ENCODE data around the gene SERPINA10.
"Not testable (repeated sequence)": the region's sequence is repeated elsewhere in the genome, so short reads cannot be mapped to it uniquely, and the experiment has no call there.

Gene SERPINA10

DNA sequence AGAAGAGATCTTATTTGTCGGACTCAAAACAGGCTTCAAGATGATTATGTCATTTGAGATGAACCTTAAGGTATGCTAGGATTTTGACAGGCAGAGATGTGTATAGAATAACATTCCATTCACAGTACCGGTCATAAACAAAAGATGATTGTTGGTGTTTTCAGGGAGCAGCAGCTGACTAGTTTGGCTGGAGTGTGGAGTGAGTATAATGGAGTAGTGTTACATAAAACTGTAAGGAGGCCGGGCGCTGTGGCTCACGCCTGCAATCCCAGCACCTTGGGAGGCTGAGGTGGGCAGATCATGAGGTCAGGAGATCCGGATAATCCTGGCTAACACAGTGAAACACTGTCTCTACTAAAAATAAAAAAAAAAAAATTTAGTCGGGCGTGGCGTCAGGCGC lies 23.9 kb downstream of the SERPINA10 start:
- Mint-ChIP-seq H3K4me3 (no peak overlapping the region), H3K9me3 (no peaks in the 10 kb centered on the region), H3K27me3 (ENCODE audit: low read depth, poor library complexity) (no peaks in the 10 kb centered on the region), H3K36me3 (ENCODE audit: low read depth) (no peaks in the 10 kb centered on the region), H3K4me1 (no peaks in the 10 kb centered on the region), H3K27ac (no peak overlapping the region)
- no peak for DNase-seq
- no peak for TF ChIP-seq CTCF (IDR thresholded peaks at IDR 0.05)

DNA sequence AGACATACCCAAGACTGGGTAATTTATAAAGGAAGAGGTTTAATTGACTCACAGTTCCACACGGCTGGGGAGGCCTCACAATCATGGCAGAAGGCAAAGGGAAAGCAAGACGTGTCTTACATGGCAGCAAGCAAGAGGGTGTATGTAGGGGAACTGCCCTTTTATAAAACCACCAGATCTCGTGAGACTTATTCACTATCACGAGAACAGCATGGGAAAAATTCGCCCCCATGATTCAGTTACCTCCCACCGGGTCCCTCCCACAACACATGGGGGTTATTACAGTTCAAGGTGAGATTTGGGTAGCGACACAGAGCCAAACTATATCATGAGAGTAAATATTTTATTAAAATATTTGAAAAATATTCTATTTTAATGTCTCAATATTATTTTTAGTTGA lies 24.5 kb downstream of the SERPINA10 start:
- H3K27me3 Mint-ChIP-seq (ENCODE audit: low read depth, poor library complexity): not testable (repeated sequence)

DNA sequence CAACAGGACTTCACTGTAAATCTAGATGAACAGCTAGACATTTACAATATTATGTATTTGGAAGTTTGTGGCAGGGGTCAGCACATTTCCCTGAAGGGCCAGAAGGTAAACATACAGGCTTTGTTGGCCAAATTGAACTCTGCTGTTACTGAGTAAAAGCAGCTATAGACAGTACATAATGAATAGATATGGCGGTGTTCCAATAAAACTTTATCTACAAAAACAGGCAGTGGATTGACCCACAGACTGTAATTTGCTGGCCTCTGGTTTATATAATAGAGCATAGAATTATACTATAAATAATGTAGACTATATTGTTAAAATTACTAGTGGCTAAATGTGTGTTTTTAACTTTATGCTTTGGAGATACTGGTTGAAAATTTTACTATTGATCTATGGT lies 25.7 kb downstream of the SERPINA10 start:
- H3K4me1 Mint-ChIP-seq: no peaks in the 10 kb centered on the region
- no peak overlapping the region for H3K4me3 Mint-ChIP-seq
- H3K9me3 Mint-ChIP-seq: peaks cover 16% of the 10 kb centered on the region
- no peak overlapping the region for H3K27ac Mint-ChIP-seq
- no peaks in the 10 kb centered on the region for H3K27me3 Mint-ChIP-seq (ENCODE audit: low read depth, poor library complexity)
- H3K36me3 Mint-ChIP-seq (ENCODE audit: low read depth): no peaks in the 10 kb centered on the region
- no peak for DNase-seq
- no peak for TF ChIP-seq CTCF (IDR thresholded peaks at IDR 0.05)

More for the DNA sequence above, 24.5 kb downstream of the SERPINA10 start:
- H3K4me1 Mint-ChIP-seq; H3K36me3 Mint-ChIP-seq (ENCODE audit: low read depth); H3K9me3 Mint-ChIP-seq; H3K4me3 Mint-ChIP-seq; H3K27ac Mint-ChIP-seq; DNase-seq: not testable (repeated sequence)

DNA sequence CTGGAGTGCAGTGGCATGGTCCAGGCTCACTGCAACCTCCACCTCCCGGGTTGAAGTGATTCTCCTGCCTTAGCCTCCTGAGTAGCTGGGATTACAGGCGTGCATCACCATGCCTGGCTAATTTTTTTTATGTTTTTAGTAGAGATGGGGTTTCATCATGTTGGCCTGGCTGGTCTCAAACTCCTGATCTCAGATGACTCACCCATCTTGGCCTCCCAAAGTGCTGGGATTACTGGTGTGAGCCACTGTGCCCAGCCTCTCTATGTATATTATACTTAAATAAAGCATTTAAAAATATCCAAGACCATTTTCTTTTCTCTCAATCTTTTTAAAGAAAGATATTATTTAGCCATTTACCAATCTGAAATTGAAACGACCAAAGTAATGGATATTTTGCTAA lies 28.9 kb downstream of the SERPINA10 start:
- not testable (repeated sequence) for H3K4me1 Mint-ChIP-seq; H3K4me3 Mint-ChIP-seq; H3K27ac Mint-ChIP-seq; H3K27me3 Mint-ChIP-seq (ENCODE audit: low read depth, poor library complexity); DNase-seq; H3K36me3 Mint-ChIP-seq (ENCODE audit: low read depth)
- H3K9me3 Mint-ChIP-seq: peaks cover 30% of the 10 kb centered on the region

DNA sequence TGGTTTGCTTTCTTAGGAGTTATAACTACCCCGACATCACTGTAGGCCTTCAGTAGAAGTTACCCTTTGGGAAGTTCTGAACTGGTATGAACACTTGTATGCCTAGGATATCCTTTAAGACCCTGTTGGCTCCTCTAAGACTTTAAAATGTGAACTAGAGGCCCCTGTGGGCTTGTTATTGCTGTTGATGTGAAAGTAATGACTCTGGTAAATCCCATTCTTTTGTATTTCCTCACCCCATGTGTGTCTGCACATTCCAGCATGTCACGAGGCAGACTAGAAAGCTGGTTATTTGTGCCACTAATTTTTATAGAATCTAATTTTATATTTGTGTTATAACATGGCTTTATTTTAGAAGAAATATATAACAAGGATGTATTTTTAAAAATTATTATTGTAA lies 48.9 kb downstream of the SERPINA10 start:
- TF ChIP-seq CTCF (IDR thresholded peaks at IDR 0.05): no peak
- H3K4me1 Mint-ChIP-seq: no peaks in the 10 kb centered on the region
- no peaks in the 10 kb centered on the region for H3K36me3 Mint-ChIP-seq (ENCODE audit: low read depth)
- no peak overlapping the region for H3K27ac Mint-ChIP-seq
- H3K9me3 Mint-ChIP-seq: no peaks in the 10 kb centered on the region
- H3K27me3 Mint-ChIP-seq (ENCODE audit: low read depth, poor library complexity): no peaks in the 10 kb centered on the region
- no peak overlapping the region for H3K4me3 Mint-ChIP-seq
- no peak for DNase-seq

GRCh38 chr14:94239406-94239805 lies 53.7 kb downstream of the SERPINA10 start:
- H3K27ac Mint-ChIP-seq: no peak overlapping the region
- DNase-seq: no peak
- H3K4me1 Mint-ChIP-seq: no peaks in the 10 kb centered on the region
- H3K9me3 Mint-ChIP-seq: no peaks in the 10 kb centered on the region
- no peaks in the 10 kb centered on the region for H3K27me3 Mint-ChIP-seq (ENCODE audit: low read depth, poor library complexity)
- H3K4me3 Mint-ChIP-seq: no peak overlapping the region
- no peaks in the 10 kb centered on the region for H3K36me3 Mint-ChIP-seq (ENCODE audit: low read depth)
- TF ChIP-seq CTCF (IDR thresholded peaks at IDR 0.05): no peak

DNA sequence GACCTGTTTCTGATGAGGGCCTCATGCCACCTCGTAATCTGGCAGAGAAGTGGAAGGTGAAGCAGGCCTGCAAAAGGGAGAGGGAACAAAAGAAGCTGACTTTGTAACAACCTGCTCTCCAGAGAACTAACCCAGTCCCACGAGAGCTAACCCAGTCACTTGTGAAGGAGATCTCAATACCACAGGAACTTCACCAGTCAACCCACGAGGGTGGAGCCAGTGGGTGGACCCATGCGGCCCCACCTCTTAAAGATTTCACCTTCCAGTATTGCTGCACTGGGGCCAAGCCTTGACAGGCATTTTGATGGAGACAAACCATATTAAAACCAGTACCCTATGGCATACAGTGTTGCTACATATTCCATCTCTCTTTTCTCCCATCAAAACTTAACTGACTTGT lies 55.1 kb downstream of the SERPINA10 start:
- H3K27me3 Mint-ChIP-seq (ENCODE audit: low read depth, poor library complexity): no peaks in the 10 kb centered on the region
- TF ChIP-seq CTCF (IDR thresholded peaks at IDR 0.05): no peak
- H3K4me3 Mint-ChIP-seq: no peak overlapping the region
- H3K9me3 Mint-ChIP-seq: no peaks in the 10 kb centered on the region
- H3K27ac Mint-ChIP-seq: no peak overlapping the region
- no peak for DNase-seq
- H3K36me3 Mint-ChIP-seq (ENCODE audit: low read depth): no peaks in the 10 kb centered on the region
- H3K4me1 Mint-ChIP-seq: no peaks in the 10 kb centered on the region
